ENCODE results near the gene SPTSSA. TPM values are rescaled to one million over a fixed set of nuclear protein-coding genes. Genes with fewer than 3 reads are reported as not detected.

SPTSSA gene
- total and polyA plus RNA-seq, 10 of the 15 experiments (the other 5 are each of a cell fraction or from before 2014, with no cell fraction given), result 9.3 to 37.7 (median 21.0) TPM

DNA sequence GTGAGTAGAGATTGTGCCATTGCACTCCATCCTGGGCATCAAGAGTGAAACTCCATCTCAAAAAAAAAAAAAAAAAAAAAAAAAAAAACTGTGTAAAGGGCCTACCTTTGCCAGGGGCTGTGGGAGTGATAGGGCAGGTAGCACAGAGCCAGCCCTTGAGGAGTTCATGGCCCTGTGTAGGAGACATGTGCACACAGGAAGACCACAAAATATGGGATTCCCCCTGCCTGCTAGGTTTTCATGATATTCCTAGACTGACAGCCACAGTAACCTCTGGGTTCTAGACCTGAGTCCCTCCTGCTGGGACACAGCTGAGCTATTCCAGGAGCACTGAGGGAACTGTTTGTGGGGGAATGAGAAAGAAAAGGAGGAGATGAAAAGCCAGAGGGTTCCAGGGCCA is 8.3 kb upstream of the SPTSSA start (continued):
- TF ChIP-seq ZNF24 (IDR thresholded peaks at IDR 0.05), result no peak

- 73% methylated on average over 2 of the region's 2 CpGs for WGBS (ENCODE audit: insufficient coverage, insufficient replicate concordance, low lambda C conversion rate, missing lambda C conversion rate)
- SMC1A ChIA-PET (ENCODE audit: uncharacterized antibody, unreplicated experiment), result no interaction called here
- DNase-seq (ENCODE audit: low read depth, low spot score), result no peak
- TF ChIP-seq KDM1A (IDR thresholded peaks at IDR 0.05; ENCODE audit: borderline replicate concordance) (no peak), RELB (IDR thresholded peaks at IDR 0.05; ENCODE audit: low read depth) (no peak), TCF3 (IDR thresholded peaks at IDR 0.05; ENCODE audit: borderline replicate concordance, insufficient read depth, low read depth, low read length) (no peak), POLR2AphosphoS2 (IDR thresholded peaks at IDR 0.05; ENCODE audit: low read depth, low read length) (no peak), CEBPB (IDR thresholded peaks at IDR 0.05; ENCODE audit: borderline replicate concordance in 1 of 2, low read depth in 2 of 2, low read length in 2 of 2) (no peak), RELA (IDR thresholded peaks at IDR 0.05; ENCODE audit: borderline replicate concordance, partially characterized antibody) (no peak), PAX5 (IDR thresholded peaks at IDR 0.05; ENCODE audit: borderline replicate concordance, low read depth, low read length) (no peak), ESRRA (IDR thresholded peaks at IDR 0.05; ENCODE audit: low read length) (no peak), GABPA (IDR thresholded peaks at IDR 0.05; ENCODE audit: low read depth) (no peak), TAF1 (IDR thresholded peaks at IDR 0.05; ENCODE audit: borderline replicate concordance, low read depth, low read length) (no peak), PBX3 (IDR thresholded peaks at IDR 0.05; ENCODE audit: insufficient replicate concordance, low read depth, low read length) (no peak), USF2 (IDR thresholded peaks at IDR 0.05; ENCODE audit: borderline replicate concordance, low read depth, low read length) (no peak), CHD1 (IDR thresholded peaks at IDR 0.05; ENCODE audit: low read depth, low read length) (no peak), CTCF (IDR thresholded peaks at IDR 0.05 in 2 of 3, conservative IDR thresholded peaks at IDR 0.05 in 1 of 3; ENCODE audit: control insufficient read depth in 2 of 3, extremely low read depth in 1 of 3, insufficient read depth in 1 of 3, low read depth in 3 of 3, low read length in 3 of 3) (no peak), JUNB (IDR thresholded peaks at IDR 0.05) (no peak), POLR2A (IDR thresholded peaks at IDR 0.05; ENCODE audit: low read depth, low read length) (no peak)
- TF ChIP-seq, protein P1, sequence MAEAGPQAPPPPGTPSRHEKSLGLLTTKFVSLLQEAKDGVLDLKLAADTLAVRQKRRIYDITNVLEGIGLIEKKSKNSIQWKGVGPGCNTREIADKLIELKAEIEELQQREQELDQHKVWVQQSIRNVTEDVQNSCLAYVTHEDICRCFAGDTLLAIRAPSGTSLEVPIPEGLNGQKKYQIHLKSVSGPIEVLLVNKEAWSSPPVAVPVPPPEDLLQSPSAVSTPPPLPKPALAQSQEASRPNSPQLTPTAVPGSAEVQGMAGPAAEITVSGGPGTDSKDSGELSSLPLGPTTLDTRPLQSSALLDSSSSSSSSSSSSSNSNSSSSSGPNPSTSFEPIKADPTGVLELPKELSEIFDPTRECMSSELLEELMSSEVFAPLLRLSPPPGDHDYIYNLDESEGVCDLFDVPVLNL (IDR thresholded peaks at IDR 0.05; ENCODE audit: low read depth, low read length), result no peak
Observed at GRCh38 chr14:34466691-34467090, 4.7 kb upstream of the SPTSSA start.

More at GRCh38 chr14:34466691-34467090, 4.7 kb upstream of the SPTSSA start:
- ChIA-PET POLR2A (interaction anchor here (0.6 kb wide), 1 partner anchor 62 kb away, joined by 3 read pairs; no protein-coding TSS in a partner anchor), CTCF (no interaction called here), RAD21 (ENCODE audit: unreplicated experiment) (no interaction called here)
- H2AFZ ChIP-seq (ENCODE audit: control insufficient read depth, low read depth, low read length), result no peak overlapping the region
- H3K4me2 ChIP-seq (ENCODE audit: control insufficient read depth, insufficient read depth), result no peak overlapping the region
- H3K9me3 ChIP-seq (replicated peaks; ENCODE audit: control insufficient read depth, insufficient read depth, low read length), result no peaks in the 10 kb centered on the region
- H3K27ac ChIP-seq (ENCODE audit: control insufficient read depth, insufficient read depth), result no peak overlapping the region
- BruUV-seq (replicated peaks), result no TSS peak
- no peaks in the 10 kb centered on the region for H3K27me3 ChIP-seq (replicated peaks in 1 of 2; ENCODE audit: control insufficient read depth in 2 of 2, insufficient read depth in 2 of 2, low read length in 1 of 2)
- no peak for FAIRE-seq
- H3K36me3 ChIP-seq (ENCODE audit: control insufficient read depth in 2 of 2, insufficient read depth in 2 of 2, low read length in 1 of 2), result no peaks in the 10 kb centered on the region
- intact Hi-C loops (cut with micrococcal nuclease; ENCODE audit: unreplicated experiment), result no loop called here
- no peaks in the 10 kb centered on the region for H3K4me1 ChIP-seq (ENCODE audit: control insufficient read depth, insufficient read depth, low read length)
- H4K20me1 ChIP-seq (ENCODE audit: control insufficient read depth, insufficient read depth), result no peaks in the 10 kb centered on the region
- ATAC-seq, result no peak
- H3K4me3 ChIP-seq, result no peak overlapping the region
- H3K79me2 ChIP-seq (ENCODE audit: control insufficient read depth, insufficient read depth, low read length), result peaks cover 2% of the 10 kb centered on the region
- H3K9ac ChIP-seq (ENCODE audit: control insufficient read depth, insufficient read depth, low read length), result no peak overlapping the region
- in situ Hi-C loops (cut with MboI), result no loop called here
